SH-SY5Y (cell line): ENCODE data around the gene MICAL3.

Experiments
- GATA2 ChIP-seq: IDR thresholded peaks from 2 replicates; pipeline ENCODE4 v1.6.1; 2011; ENCODE audit warnings: mild to moderate bottlenecking, low read depth, low read length
- GATA3 ChIP-seq: IDR thresholded peaks from 2 replicates; pipeline ENCODE4 v1.6.1; 2011; ENCODE audit warnings: low read depth, mild to moderate bottlenecking, low read length, moderate library complexity

MICAL3 gene

DNA sequence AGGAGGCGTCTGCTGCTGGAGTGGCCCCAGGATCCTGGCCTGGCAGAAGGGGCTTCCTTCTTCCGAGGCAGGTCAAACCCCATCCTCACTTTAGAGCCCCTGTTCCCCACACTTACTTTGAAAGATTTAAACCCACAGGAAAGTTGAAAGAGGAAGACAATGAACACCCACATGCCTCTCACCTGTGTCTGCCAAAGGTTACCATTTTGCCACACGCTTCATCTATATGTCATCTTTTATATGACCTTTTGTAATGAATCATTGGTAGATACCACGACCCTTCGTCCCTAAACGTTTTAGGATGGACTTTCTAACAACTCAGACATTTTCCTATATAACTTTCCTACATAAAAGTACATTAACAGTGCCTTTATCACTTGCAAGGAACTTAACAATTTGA, 210.3 kb downstream of the MICAL3 start:
- TF ChIP-seq GATA3 (no peak), GATA2 (no peak)

DNA sequence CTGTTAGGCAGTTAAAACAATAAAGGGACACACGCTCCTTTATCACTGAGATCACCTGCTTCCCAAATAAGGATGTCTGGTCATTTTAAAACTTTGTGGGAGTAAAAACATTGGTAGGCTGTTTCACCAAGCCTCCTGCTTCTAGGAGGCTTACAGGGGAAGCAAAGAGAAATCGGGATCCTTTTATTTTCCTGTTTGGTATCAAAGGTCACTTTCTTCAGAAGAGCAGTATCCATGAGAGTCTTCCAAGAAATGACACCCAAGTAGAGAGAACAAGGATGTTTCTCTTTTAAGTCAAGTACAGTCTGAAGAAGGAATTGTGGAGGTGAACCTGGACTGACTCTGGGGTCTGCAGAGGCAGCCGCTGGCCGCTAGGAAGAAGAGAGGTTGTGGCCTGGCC, 213.2 kb downstream of the MICAL3 start:
- TF ChIP-seq GATA2 (no peak), GATA3 (no peak)

DNA sequence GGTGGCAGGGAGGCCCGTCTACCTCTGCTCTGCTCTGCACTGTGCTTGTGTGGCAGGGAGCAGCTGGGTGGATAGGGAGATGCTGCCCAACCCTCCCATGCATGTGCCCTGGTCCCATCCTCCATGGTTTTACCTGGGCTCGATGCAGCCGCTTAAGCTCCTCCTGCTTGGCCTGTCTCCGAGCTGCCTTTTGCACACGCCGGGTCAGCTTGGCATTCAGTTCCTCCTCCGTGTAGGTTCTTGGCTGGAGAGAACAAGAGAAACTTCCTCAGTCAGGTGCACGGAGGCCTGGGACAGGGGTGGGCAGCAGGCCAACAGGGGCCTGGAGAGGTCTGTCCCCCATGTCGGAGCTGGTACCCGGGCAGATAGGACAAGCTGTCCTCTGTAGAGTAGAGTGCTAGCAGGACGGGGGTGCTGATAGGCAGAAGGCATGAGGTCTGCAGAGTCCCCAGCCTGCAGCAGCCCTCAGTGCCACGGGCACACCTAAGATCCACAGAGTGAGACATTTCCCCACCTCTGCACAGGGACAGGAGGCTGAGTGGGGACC, 213.7 kb downstream of the MICAL3 start:
- TF ChIP-seq GATA3 = no peak
- TF ChIP-seq GATA2 = no peak

DNA sequence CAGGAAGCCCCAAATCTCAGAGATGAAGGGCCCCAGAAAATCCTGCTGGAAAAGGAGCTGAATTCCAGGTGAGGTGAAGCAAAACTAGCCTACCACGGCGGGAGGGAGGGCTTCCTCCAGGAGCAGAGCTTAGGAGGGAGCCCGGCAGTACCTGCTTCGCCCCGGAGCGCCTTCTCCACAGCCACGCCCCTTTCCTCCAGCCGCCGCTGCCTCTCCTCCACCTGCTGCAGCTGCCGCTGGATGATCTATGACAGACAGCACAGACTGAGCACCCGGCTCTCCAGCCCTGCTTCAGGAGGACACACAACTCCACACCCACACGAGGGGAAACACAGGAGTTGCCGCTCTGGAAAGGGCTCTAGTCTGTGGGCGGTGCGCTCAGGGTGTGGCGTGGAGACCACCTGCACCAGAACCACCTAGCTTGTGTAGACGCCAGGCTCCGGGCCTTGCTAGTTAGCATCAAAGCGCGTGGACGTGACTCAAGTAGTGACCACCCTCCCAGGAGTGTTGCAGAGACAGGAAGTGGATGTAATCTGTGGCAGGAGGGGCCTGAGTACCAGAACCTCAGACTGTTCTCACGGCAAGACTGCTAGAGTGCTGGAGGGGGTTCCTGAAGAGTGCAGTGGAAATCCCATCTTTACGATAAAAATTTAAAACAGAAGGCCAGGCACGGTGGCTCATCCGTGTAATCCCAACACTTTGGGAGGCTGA, 215.5 kb downstream of the MICAL3 start:
- TF ChIP-seq GATA3 = no peak
- TF ChIP-seq GATA2 = no peak

DNA sequence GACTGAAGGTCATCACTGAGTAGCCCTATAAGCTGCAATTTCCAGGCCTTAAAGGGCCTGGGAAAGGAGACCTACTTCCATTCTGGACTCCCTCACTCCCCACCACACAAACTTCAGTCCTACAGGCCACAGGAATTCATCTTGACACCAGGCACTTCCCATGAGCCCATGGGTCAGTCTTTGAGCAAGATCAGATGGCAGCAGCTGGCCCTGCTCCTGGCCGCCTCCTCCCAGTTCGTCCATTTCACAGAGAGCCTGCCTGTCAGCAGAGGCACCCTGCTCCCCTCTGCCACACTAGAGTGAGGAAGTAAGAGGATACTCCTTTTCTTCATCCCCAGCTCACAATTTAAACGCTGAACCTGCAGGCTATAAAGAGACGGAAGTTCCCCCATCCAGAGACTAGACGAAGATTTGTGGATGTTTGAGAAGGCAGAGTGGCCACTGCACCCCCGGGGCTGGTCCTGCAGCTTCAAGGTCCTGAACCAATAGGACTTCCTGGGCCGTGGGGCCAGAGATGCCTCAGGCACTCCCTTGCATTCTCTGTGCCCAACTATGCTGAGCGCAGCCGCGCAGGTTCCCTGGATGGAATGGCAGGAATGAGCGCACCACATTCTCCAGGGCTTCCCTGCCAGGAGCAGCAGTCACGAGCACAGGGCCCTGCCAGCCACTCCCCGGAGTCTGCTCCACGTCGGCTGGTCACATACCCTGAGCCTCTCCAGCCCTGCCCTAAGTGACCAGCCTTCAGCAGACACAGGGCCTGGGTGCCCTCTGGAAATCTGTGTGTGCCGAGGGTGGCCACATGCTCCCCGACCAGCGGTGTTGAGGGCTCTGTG, 216.6 kb downstream of the MICAL3 start:
- TF ChIP-seq GATA3 (no peak), GATA2 (no peak)

DNA sequence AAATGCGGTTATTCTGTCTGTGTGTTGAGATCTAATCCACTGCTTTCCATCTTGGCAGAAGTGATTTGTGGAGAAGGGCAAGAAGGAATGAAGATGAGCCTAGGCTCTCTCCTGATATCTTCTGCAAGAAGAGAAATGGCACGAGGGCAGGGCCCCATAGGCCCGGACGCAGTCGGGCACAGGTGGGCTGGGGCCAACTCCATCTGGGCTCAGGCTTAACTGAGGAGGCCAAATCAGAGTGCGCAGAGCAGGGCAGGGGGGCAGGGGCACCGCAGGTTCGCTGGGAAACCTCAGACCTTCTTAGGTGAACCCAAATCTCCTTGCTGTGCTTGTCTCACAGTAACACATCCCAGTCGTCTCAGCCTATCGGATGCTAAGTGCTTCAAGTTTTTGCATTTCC, 217.3 kb downstream of the MICAL3 start:
- TF ChIP-seq GATA2 = no peak

DNA sequence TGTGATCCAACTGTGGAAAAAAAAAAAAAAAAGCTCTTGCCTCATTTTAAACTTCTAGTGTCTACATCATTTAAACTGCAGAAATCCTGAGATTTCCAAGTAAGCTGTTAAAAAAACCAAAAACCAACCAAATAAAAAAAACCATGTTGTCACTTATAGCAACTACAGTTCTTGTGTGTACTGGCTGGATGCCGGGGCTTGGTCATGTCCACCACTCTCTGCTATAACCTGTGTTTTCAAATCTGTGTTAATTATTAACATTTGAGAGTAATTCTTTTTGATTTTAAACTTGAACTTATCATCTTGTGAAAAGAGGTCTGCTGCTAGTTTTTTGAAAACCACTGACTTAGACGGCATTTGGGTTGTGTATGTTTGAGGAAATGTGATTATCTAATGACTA, 217.9 kb downstream of the MICAL3 start:
- no peak for TF ChIP-seq GATA2
- TF ChIP-seq GATA3 = no peak

DNA sequence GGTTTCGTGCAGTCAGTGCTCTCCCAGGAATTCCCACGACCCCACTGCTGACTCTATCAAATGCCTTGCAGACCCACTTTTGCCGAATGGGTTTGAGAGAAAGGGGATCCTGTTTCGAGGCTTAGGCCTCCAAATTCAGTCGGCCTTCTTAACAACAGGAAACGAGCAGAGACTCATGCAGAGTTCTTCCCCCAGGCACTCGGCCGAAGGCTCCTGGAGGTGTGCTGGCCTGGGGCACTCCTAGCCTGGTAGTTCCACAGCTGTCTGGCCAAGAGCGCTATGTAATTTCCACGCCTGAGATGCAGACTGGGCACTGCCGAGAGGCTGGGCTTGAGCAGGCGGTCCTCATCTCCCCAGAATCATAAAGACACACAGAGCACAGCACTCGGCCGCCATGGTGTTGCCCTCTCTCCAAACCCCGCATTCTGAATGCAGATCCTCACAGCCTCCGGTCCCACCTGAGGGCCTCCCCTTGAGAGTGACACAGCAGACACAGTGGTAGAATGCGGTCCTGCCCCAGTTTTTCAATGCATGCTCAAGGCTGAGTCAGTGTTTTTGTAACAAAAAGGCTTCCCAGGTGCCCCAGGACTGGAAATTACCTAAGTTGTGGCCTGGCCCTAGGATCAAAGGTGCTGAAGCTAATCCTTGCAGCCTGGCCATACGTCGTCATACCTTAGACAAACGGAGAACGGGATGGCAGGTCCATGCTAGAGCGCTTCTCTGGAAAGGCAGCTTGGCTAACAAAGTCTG, 219.9 kb downstream of the MICAL3 start:
- TF ChIP-seq GATA2 (no peak), GATA3 (no peak)

DNA sequence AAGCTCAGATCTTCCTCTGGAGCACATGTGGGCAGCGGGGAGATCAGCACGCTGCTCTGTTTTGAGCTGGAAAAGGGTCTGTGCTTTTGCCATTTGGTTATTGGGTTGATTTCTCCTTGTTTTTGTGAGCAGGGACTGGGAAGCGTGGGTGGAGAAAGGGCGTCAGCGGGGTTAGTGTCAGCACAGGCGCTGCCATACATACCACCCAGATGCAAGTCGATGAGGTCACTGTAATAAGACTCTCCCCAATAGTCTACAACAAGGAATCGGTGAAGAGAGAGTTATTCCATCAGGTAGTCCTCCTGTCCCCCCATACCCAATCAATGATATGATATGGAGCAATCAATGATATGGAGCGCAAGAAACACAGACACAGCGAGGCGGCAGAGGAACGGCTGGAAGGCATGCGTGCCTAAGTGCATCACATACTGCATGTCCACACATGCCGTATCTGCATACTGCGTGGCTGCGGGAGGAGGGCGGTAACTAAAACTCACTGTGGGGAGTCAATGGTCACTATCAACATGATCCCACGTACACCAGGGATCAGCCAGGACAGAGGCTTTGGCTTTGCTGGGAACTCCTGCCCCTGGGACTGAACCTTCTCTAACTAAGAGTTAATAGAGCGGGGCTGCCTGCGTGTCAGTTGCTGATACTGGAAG, 220.6 kb downstream of the MICAL3 start:
- TF ChIP-seq GATA3 (no peak), GATA2 (no peak)

DNA sequence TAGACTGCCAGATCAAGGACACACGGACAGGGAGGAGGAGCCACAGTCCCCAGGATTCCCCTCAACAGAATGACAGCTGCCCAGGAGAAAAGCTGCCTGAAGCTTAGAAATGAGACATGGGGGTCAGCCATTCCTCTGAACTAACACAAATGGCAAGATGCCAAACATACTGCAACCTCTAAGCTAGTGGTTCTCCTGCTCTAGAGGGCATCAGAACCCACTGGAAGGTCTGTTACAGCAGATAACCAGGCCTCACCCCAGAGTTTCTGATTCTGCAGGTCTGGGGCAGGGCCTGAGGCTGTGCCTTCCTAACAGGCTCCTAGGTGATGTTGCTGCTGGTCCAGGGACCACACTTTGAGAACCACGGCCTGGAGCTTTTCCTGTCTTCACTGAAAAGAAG, 221.5 kb downstream of the MICAL3 start:
- TF ChIP-seq GATA2 (no peak), GATA3 (no peak)

DNA sequence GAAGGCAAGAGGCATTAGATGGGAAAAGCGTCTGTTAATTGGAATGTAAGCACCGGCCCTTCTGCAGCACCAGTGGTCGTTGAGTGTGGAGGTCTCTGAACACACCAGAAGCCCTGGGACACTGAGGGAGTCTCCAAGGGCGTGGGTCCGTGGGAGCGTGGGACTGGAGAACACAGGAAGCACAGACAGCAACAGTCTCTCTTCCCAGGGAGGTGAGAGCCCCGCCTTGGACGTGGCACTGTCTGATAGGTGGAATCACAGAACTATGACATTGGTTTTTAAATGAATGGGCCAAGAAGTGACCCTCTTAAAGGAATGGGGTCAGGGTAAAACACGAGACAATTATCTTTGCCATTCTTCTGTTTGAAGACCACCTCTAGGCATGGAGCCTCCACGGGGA, 221.9 kb downstream of the MICAL3 start:
- TF ChIP-seq GATA2 (no peak), GATA3 (no peak)

DNA sequence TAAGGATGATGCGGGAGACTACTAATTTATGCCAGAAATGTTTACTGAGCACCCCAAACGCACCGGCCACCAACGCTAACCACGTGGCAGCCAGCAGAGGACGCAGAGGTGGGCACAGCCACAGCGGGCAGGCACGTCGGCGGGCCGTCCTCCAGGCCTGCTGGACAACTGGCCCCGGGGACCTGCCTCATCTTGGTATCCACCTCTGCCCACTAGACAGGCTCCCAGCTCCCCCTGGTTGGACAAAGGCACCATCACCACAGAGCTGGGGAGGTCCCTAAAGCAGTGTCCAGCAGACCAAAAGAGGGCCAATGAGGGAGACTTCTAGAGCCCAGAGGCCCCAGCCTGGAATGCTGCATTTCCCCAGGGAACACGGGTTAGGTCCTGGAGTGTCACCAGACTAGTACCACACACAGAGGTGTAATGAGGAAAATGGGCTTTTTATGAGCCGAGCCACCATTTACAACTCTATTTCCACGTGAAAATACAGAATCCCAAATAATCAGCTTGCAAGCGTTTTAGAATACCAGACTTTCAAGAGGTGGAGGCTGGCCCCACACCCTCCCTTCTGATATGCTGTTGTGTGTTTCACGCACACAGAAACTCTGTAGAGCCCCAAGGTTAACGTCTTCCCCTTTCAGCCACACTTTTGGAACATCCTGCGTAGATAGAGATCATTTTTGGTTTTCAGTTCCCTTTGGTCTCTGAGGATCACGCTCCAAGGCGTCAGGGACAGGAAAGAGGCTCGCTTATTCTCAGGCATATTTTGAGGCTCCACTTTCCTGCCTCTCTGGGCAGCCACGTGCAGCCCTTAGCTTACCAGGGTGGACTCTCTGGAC, 226.4 kb downstream of the MICAL3 start:
- TF ChIP-seq GATA3 (no peak), GATA2 (no peak)

DNA sequence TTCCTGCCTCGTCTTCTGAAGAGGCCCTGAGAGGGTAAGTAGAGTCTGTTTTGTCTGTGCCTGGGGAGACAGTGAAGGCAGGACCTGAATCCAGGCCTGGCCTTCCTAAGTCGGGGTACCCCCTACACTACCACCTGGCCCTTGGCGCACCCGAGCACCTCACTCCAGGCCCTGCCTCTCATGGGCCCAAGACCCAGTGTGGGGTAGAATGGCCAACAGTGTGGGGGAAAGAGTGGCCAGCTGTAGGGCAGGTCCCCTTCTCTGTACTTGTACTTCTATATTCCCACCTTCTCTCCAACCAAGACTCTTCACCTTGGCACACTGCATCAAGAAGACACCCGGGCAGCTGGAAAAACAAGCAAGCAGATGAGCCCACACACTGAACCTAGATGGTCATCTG, 227.7 kb downstream of the MICAL3 start:
- TF ChIP-seq GATA2 (no peak), GATA3 (no peak)
